Fibroblast of lung (primary cell): Measurements from ENCODE around the gene DHX58. TPM values are rescaled to one million over a fixed set of nuclear protein-coding genes. Genes with fewer than 3 reads are reported as not detected.

Source experiments
- DNase-seq, 2 donors: peaks; one replicate each; pipeline versions ENCODE4 v3.0.0 to v3.0.0-alpha.2; 2010; ENCODE audit warnings: low read depth in 2 of 2
- H2AFZ ChIP-seq: 2 replicates; pipeline ENCODE4 v1.5.1; 2012; ENCODE audit warnings: low read length, control low read depth, inconsistent platforms
- H3K27ac ChIP-seq: 2 replicates; pipeline ENCODE4 v1.5.1; 2011; ENCODE audit warnings: low read length, control low read depth; ENCODE audit not compliant: insufficient read depth
- H3K27me3 ChIP-seq: 2 replicates; pipeline ENCODE4 v1.5.1; 2011; ENCODE audit warnings: mild to moderate bottlenecking, low read length; ENCODE audit not compliant: control insufficient read depth, insufficient read depth
- H3K36me3 ChIP-seq: 2 replicates; pipeline ENCODE4 v1.5.1; 2011; ENCODE audit warnings: low read length; ENCODE audit not compliant: control insufficient read depth, insufficient read depth
- H3K4me1 ChIP-seq: 2 replicates; pipeline ENCODE4 v1.5.1; 2011; ENCODE audit warnings: low read length; ENCODE audit not compliant: control insufficient read depth, insufficient read depth; ENCODE audit errors: extremely low read depth
- H3K4me2 ChIP-seq: 2 replicates; pipeline ENCODE4 v1.5.1; 2011; ENCODE audit warnings: low read length, control low read depth; ENCODE audit not compliant: insufficient read depth; ENCODE audit errors: extremely low read depth
- H3K4me3 ChIP-seq, 4 experiments: fragments of 200-600 bp in 1 of 4; sonication (generic) in 1 of 4; replicated peaks in 1 of 4; 2 replicates each; pipeline ENCODE4 v1.5.1; 2011 to 2016; ENCODE audit warnings: low read length in 4 of 4, low read depth in 3 of 4, mild to moderate bottlenecking in 3 of 4, control low read depth in 2 of 4, inconsistent platforms in 1 of 4, mixed read lengths in 1 of 4; ENCODE audit not compliant: insufficient read depth in 1 of 4; ENCODE audit errors: control extremely low read depth in 1 of 4
- H3K79me2 ChIP-seq: 2 replicates; pipeline ENCODE4 v1.5.1; 2012; ENCODE audit warnings: mild to moderate bottlenecking, low read length, inconsistent platforms; ENCODE audit not compliant: control insufficient read depth, insufficient read depth
- H3K9ac ChIP-seq: 2 replicates; pipeline ENCODE4 v1.5.1; 2011; ENCODE audit warnings: mild to moderate bottlenecking, low read length, control low read depth; ENCODE audit not compliant: insufficient read depth
- H3K9me3 ChIP-seq: 2 replicates; pipeline ENCODE4 v1.5.1; 2012; ENCODE audit warnings: low read depth, low read length; ENCODE audit not compliant: control insufficient read depth, insufficient read depth
- H4K20me1 ChIP-seq: 2 replicates; pipeline ENCODE4 v1.5.1; 2011; ENCODE audit warnings: low read length; ENCODE audit not compliant: control insufficient read depth, insufficient read depth; ENCODE audit errors: extremely low read depth
- EZH2 ChIP-seq: IDR thresholded peaks from 2 replicates; pipeline ENCODE4 v1.5.1; 2012; ENCODE audit warnings: low read length, control low read depth, mild to moderate bottlenecking; ENCODE audit errors: missing control alignments
- polyA plus RNA-seq, 2 donors: library from polyadenylated mRNA; depleted of rRNA in 1 of 2; stranded (reverse) in 1 of 2; unstranded in 1 of 2; fragments of >200 nt; gene quantifications; 2 replicates each; pipeline ENCODE4 v1.2.1, GENCODE V29; 2011 to 2012; ENCODE audit warnings: missing spikeins in 1 of 2
- total RNA-seq: library from RNA; depleted of rRNA; stranded (reverse); fragments of >200 nt; gene quantifications from 2 replicates; pipeline ENCODE4 v1.2.1, GENCODE V29; 2014
- TF ChIP-seq, protein P1 (sequence below), 2 donors: IDR thresholded peaks in 1 of 2; conservative IDR thresholded peaks in 1 of 2; 1 replicate in 1 of 2; 2 replicates in 1 of 2; pipeline ENCODE4 v1.5.1; 2011 to 2012; ENCODE audit warnings: low read length in 2 of 2, control low read depth in 1 of 2, inconsistent platforms in 1 of 2, low read depth in 1 of 2, mild to moderate bottlenecking in 1 of 2

The DHX58 gene
- total and polyA plus RNA-seq, 2 donors (not counting 1 experiment from before 2014, with no cell fraction given): 8.0 to 18.3 TPM

DNA sequence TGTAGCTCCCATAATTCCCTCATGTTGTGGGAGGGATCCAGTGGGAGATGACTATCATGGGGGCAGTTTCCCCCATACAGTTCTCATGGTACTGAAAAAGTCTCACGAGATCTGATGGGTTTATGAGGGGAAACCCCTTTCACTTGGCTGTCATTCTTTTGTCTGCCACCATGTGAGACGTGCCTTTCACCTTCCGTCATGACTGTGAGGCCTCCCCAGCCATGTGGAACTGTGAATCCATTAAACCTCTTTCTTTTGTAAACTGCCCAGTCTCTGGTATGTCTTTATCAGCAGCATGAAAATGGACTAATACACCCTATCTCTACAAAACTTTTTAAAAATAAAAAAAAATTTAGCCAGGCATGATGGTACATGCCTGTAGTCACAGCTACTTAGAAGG lies 55.9 kb downstream of the DHX58 start:
- no peak overlapping the region for H3K9ac ChIP-seq
- H3K79me2 ChIP-seq: no peaks in the 10 kb centered on the region
- peaks cover 20% of the 10 kb centered on the region for H3K27me3 ChIP-seq
- no peak overlapping the region for H2AFZ ChIP-seq
- no peak overlapping the region for H3K4me3 ChIP-seq
- no peak overlapping the region for H3K27ac ChIP-seq
- no peak for DNase-seq
- no peaks in the 10 kb centered on the region for H4K20me1 ChIP-seq
- no peaks in the 10 kb centered on the region for H3K36me3 ChIP-seq
- no peaks in the 10 kb centered on the region for H3K9me3 ChIP-seq
- H3K4me1 ChIP-seq: no peaks in the 10 kb centered on the region
- no peak overlapping the region for H3K4me2 ChIP-seq
- no peak for TF ChIP-seq EZH2
- TF ChIP-seq, protein P1, sequence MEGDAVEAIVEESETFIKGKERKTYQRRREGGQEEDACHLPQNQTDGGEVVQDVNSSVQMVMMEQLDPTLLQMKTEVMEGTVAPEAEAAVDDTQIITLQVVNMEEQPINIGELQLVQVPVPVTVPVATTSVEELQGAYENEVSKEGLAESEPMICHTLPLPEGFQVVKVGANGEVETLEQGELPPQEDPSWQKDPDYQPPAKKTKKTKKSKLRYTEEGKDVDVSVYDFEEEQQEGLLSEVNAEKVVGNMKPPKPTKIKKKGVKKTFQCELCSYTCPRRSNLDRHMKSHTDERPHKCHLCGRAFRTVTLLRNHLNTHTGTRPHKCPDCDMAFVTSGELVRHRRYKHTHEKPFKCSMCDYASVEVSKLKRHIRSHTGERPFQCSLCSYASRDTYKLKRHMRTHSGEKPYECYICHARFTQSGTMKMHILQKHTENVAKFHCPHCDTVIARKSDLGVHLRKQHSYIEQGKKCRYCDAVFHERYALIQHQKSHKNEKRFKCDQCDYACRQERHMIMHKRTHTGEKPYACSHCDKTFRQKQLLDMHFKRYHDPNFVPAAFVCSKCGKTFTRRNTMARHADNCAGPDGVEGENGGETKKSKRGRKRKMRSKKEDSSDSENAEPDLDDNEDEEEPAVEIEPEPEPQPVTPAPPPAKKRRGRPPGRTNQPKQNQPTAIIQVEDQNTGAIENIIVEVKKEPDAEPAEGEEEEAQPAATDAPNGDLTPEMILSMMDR (conservative IDR thresholded peaks at IDR 0.05 in 1 of 2, IDR thresholded peaks at IDR 0.05 in 1 of 2; ENCODE audit: low read depth in 1 of 2, low read length in 2 of 2): no peak

DNA sequence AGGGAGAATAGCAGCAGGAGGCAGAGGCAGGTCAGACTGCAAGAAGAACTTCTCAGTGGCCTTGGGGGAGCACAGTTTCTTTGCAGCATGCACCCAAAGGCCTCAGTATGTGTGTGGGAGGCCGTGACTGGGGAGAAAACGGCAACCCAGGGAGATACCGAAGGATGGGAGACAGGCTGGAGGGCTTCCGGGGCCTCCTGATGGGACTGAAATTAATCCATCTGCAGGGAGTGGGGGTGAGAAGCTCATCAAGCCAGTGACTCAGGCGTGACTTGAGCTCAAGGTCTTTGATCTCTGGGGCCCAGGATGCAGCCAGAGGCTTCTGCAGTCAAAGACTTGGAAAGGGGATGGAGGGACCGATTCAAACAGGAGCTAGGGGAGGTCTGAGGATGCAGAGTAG lies 57.0 kb downstream of the DHX58 start:
- H3K27ac ChIP-seq: no peak overlapping the region
- H3K9ac ChIP-seq: no peak overlapping the region
- no peaks in the 10 kb centered on the region for H3K36me3 ChIP-seq
- no peak overlapping the region for H2AFZ ChIP-seq
- H3K4me1 ChIP-seq: no peaks in the 10 kb centered on the region
- no peaks in the 10 kb centered on the region for H4K20me1 ChIP-seq
- H3K9me3 ChIP-seq: no peaks in the 10 kb centered on the region
- no peak for TF ChIP-seq EZH2
- TF ChIP-seq, protein P1 (conservative IDR thresholded peaks at IDR 0.05 in 1 of 2, IDR thresholded peaks at IDR 0.05 in 1 of 2; ENCODE audit: low read depth in 1 of 2, low read length in 2 of 2): no peak
- peaks cover 24% of the 10 kb centered on the region for H3K27me3 ChIP-seq
- H3K4me2 ChIP-seq: no peak overlapping the region
- no peaks in the 10 kb centered on the region for H3K79me2 ChIP-seq
- no peak overlapping the region for H3K4me3 ChIP-seq
- DNase-seq: no peak

DNA sequence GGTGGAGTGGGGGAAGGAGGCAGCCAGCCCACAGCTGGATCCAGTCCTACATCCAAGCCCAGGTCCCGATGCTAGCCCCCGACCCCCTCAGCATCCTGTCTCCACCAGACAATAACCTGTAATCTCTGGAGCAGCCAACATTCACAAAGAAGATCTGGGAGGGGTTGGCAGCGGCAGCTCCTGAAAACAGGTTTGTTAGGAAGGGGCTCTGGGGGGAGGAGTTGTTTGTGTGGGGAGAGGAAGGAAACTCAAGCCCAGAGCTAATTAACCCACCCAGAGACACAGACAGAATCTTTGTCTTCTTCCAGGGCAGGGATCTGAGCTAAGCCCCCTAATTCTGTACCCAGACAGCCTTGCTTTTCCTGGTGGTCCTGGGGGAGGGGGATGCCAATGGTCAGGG lies 57.5 kb downstream of the DHX58 start:
- H3K4me3 ChIP-seq: no peak overlapping the region
- H3K4me2 ChIP-seq: no peak overlapping the region
- peaks cover 24% of the 10 kb centered on the region for H3K27me3 ChIP-seq
- no peak for TF ChIP-seq EZH2
- TF ChIP-seq, protein P1 (conservative IDR thresholded peaks at IDR 0.05 in 1 of 2, IDR thresholded peaks at IDR 0.05 in 1 of 2; ENCODE audit: low read depth in 1 of 2, low read length in 2 of 2): no peak
- no peaks in the 10 kb centered on the region for H3K79me2 ChIP-seq
- H3K9ac ChIP-seq: no peak overlapping the region
- H3K27ac ChIP-seq: no peak overlapping the region
- no peaks in the 10 kb centered on the region for H4K20me1 ChIP-seq
- H3K9me3 ChIP-seq: no peaks in the 10 kb centered on the region
- no peak for DNase-seq
- no peaks in the 10 kb centered on the region for H3K36me3 ChIP-seq
- H2AFZ ChIP-seq: no peak overlapping the region
- no peaks in the 10 kb centered on the region for H3K4me1 ChIP-seq
